HepG2 (cell line): ENCODE data around the gene CTNND2. TPM values are rescaled to one million over a fixed set of nuclear protein-coding genes. Genes with fewer than 3 reads are reported as not detected.

ENCODE experiments used
- ATAC-seq: fragments of 200-7000 bp; cut with Tn5 transposase; 3 replicates; pipeline ENCODE4 v1.9.1; 2020; ENCODE audit warnings: mild to moderate bottlenecking, moderate library complexity
- BruUV-seq: library from RNA; stranded (reverse); fragments of 400-500 nt; replicated peaks from 2 replicates; lab custom pipeline; 2021; lab: Mats Ljungman, UMichigan
- CTCF ChIA-PET: fragments of 300-600 bp; formaldehyde crosslinking; extraction: SDS; loops from one replicate; lab custom pipeline; 2021; ENCODE audit warnings: low total read pairs, inconsistent platforms, low intra/inter-chr PET ratio; lab: Yijun Ruan, JAX
- POLR2A ChIA-PET: fragments of 350-600 bp; sonication (Branson Sonifier 250); formaldehyde crosslinking; loops from one replicate; lab custom pipeline; 2020; ENCODE audit warnings: antibody characterized with exemption, inconsistent platforms; lab: Yijun Ruan, JAX
- DNase-seq: peaks from one replicate; pipeline ENCODE4 v3.0.0-alpha.2; 2015; ENCODE audit warnings: low spot score
- FAIRE-seq: peaks from 3 replicates; lab custom pipeline; 2011; peaks lifted over from hg19 to GRCh38; lab: Jason Lieb, UNC
- H2AFZ ChIP-seq: one replicate; pipeline ENCODE4 v1.6.1; 2011; ENCODE audit warnings: low read length, inconsistent platforms
- H3K27ac ChIP-seq: fragments of 300-600 bp; 3 replicates; pipeline ENCODE4 v1.8.0; 2011; ENCODE audit warnings: mixed run types, mild to moderate bottlenecking, mixed read lengths, low read length, inconsistent platforms; ENCODE audit not compliant: insufficient read depth; ENCODE audit errors: extremely low read length
- H3K27me3 ChIP-seq, 2 experiments: fragments of 200-600 bp in 1 of 2; 2 replicates in 1 of 2; 3 replicates in 1 of 2; pipeline versions ENCODE4 v1.6.0 to v1.8.0; 2011; ENCODE audit warnings: low read length in 2 of 2, mild to moderate bottlenecking in 2 of 2, moderate library complexity in 2 of 2, inconsistent platforms in 1 of 2; ENCODE audit not compliant: insufficient read depth in 2 of 2, control insufficient read depth in 1 of 2
- H3K36me3 ChIP-seq, 2 experiments: fragments of 200-600 bp in 1 of 2; replicated peaks in 1 of 2; 2 replicates in 1 of 2; 3 replicates in 1 of 2; pipeline versions ENCODE4 v1.5.1 to v1.8.0; 2011; ENCODE audit warnings: low read length in 2 of 2, inconsistent platforms in 1 of 2; ENCODE audit not compliant: insufficient read depth in 2 of 2, control insufficient read depth in 1 of 2
- H3K4me1 ChIP-seq: 2 replicates; pipeline ENCODE4 v1.5.1; 2012; ENCODE audit warnings: low read length, inconsistent platforms; ENCODE audit not compliant: insufficient read depth
- H3K4me2 ChIP-seq: 2 replicates; pipeline ENCODE4 v1.6.0; 2011; ENCODE audit warnings: low read depth, low read length, inconsistent platforms
- H3K4me3 ChIP-seq, 3 experiments: fragments of 200-600 bp in 1 of 3; sonication (generic), shearing (Covaris generic) in 1 of 3; replicated peaks in 1 of 3; 2 replicates each; pipeline ENCODE4 v1.5.1; 2011 to 2016; ENCODE audit warnings: low read length in 3 of 3, inconsistent platforms in 2 of 3, low read depth in 2 of 3, mild to moderate bottlenecking in 2 of 3, control low read depth in 1 of 3, mixed read lengths in 1 of 3; ENCODE audit not compliant: insufficient read depth in 1 of 3
- H3K79me2 ChIP-seq: one replicate; pipeline ENCODE4 v1.6.1; 2011; ENCODE audit warnings: low read length, inconsistent platforms; ENCODE audit not compliant: insufficient read depth
- H3K9ac ChIP-seq: 2 replicates; pipeline ENCODE4 v1.6.0; 2011; ENCODE audit warnings: mild to moderate bottlenecking, low read depth, low read length, inconsistent platforms; ENCODE audit not compliant: insufficient read depth
- H3K9me3 ChIP-seq: 2 replicates; pipeline ENCODE4 v1.5.1; 2012; ENCODE audit warnings: mild to moderate bottlenecking, low read length
- H4K20me1 ChIP-seq: 2 replicates; pipeline ENCODE4 v1.6.0; 2011; ENCODE audit warnings: inconsistent platforms, mild to moderate bottlenecking, low read length, moderate library complexity; ENCODE audit not compliant: insufficient read depth
- ARHGAP35 ChIP-seq: sonication (generic); formaldehyde crosslinking; IDR thresholded peaks from 2 replicates; pipeline ENCODE4 v1.9.0; 2022; ENCODE audit warnings: mild to moderate bottlenecking, inconsistent platforms, moderate library complexity, missing genetic modification reagents, borderline replicate concordance
- ATM ChIP-seq: fragments of 450-650 bp; IDR thresholded peaks from 2 replicates; pipeline ENCODE4 v1.7.1; 2017; ENCODE audit warnings: mild to moderate bottlenecking, borderline replicate concordance
- BHLHE40 ChIP-seq: IDR thresholded peaks from 2 replicates; pipeline ENCODE4 v1.6.1; 2011; ENCODE audit warnings: low read length, improper control_type of control experiment
- CC2D1A ChIP-seq: sonication (generic); formaldehyde crosslinking; IDR thresholded peaks from 2 replicates; pipeline ENCODE4 v1.8.1; 2023; ENCODE audit warnings: mild to moderate bottlenecking, missing genetic modification reagents
- CENPT ChIP-seq: sonication (generic); formaldehyde crosslinking; IDR thresholded peaks from 2 replicates; pipeline ENCODE4 v1.8.0; 2022; ENCODE audit warnings: low read depth, mild to moderate bottlenecking, moderate library complexity, missing genetic modification reagents
- HNRNPL ChIP-seq: fragments of 200-400 bp; formaldehyde crosslinking; IDR thresholded peaks from 2 replicates; pipeline ENCODE4 v1.6.1; 2017; ENCODE audit warnings: mild to moderate bottlenecking, low read depth, low read length
- NFYC ChIP-seq: IDR thresholded peaks from 2 replicates; pipeline ENCODE4 v1.6.1; 2016; ENCODE audit warnings: missing genetic modification reagents, missing compliant biosample characterization
- SALL1 ChIP-seq: sonication (generic); formaldehyde crosslinking; IDR thresholded peaks from 2 replicates; pipeline ENCODE4 v1.8.0; 2022; ENCODE audit warnings: mild to moderate bottlenecking, missing genetic modification reagents
- SRSF9 ChIP-seq: fragments of 200-400 bp; formaldehyde crosslinking; IDR thresholded peaks from 2 replicates; pipeline ENCODE4 v1.6.1; 2018; ENCODE audit warnings: borderline replicate concordance, mild to moderate bottlenecking, low read depth, low read length; ENCODE audit not compliant: insufficient read depth, poor library complexity, severe bottlenecking
- SSRP1 ChIP-seq: IDR thresholded peaks from 2 replicates; pipeline ENCODE4 v1.6.1; 2016; ENCODE audit warnings: control low read depth
- TOE1 ChIP-seq: sonication (generic); formaldehyde crosslinking; IDR thresholded peaks from 2 replicates; pipeline ENCODE4 v1.4.0; 2020; ENCODE audit warnings: mild to moderate bottlenecking, missing genetic modification reagents
- ZNF550 ChIP-seq: sonication (generic); formaldehyde crosslinking; IDR thresholded peaks from 2 replicates; pipeline ENCODE4 v1.4.0; 2020; ENCODE audit warnings: mild to moderate bottlenecking, missing genetic modification reagents, borderline replicate concordance
- ZNF572 ChIP-seq: sonication (generic); formaldehyde crosslinking; IDR thresholded peaks from 2 replicates; pipeline ENCODE4 v1.5.1; 2020; ENCODE audit warnings: mild to moderate bottlenecking, missing genetic modification reagents
- ZNF598 ChIP-seq: sonication (generic); formaldehyde crosslinking; IDR thresholded peaks from 2 replicates; pipeline ENCODE4 v1.5.1; 2020; ENCODE audit warnings: mild to moderate bottlenecking, missing genetic modification reagents, borderline replicate concordance
- ZNF768 ChIP-seq: sonication (generic); formaldehyde crosslinking; IDR thresholded peaks from 2 replicates; pipeline ENCODE4 v1.4.0; 2020; ENCODE audit warnings: missing genetic modification reagents
- WGBS: methylation state at CpG from one replicate; pipeline ENCODE4 v1.1.6; 2017; ENCODE audit warnings: low lambda C conversion rate; 5-methylcytosine and 5-hydroxymethylcytosine counted together
- in situ Hi-C: cut with HindIII; loops from 2 replicates; pipeline ENCODE4 v1.10.0; 2017; ENCODE audit warnings: low pct_unique_long_range_greater_than_20kb; ENCODE audit not compliant: extremely low pct_ligation_motif_present
- intact Hi-C: fragments of 100-400 bp; cut with micrococcal nuclease; formaldehyde crosslinking; loops from one replicate; pipeline ENCODE4 v1.10.0; 2022; ENCODE audit not compliant: unreplicated experiment
- polyA plus RNA-seq, 8 experiments: library from polyadenylated mRNA; depleted of rRNA in 3 of 8; stranded (reverse) in 7 of 8; unstranded in 1 of 8; fragments of >200 nt; fragmentation: Illumina TruSeq in 4 of 8; extraction: Trizol in 4 of 8; gene quantifications; 2 replicates each; pipeline versions ENCODE4 v1.2.1 to v1.2.3, GENCODE V29; 2011 to 2016; ENCODE audit warnings: low read depth in 4 of 8, missing spikeins in 1 of 8, mixed read lengths in 1 of 8; ENCODE audit not compliant: insufficient read depth in 1 of 8
- total RNA-seq, 5 experiments: library from RNA; depleted of rRNA; stranded (reverse); fragments of >200 nt; fragmentation: Illumina TruSeq; extraction: Trizol; gene quantifications; 2 replicates each; pipeline ENCODE4 v1.2.3, GENCODE V29; 2016; ENCODE audit warnings: low read depth in 1 of 5
- TF ChIP-seq, protein P1 (sequence below): sonication (generic); formaldehyde crosslinking; IDR thresholded peaks from 2 replicates; pipeline ENCODE4 v1.4.0; 2020; ENCODE audit warnings: mild to moderate bottlenecking, low read depth, missing genetic modification reagents
- TF ChIP-seq, protein P2 (sequence below): IDR thresholded peaks from 2 replicates; pipeline ENCODE4 v1.6.1; 2018; ENCODE audit warnings: missing genetic modification reagents, mild to moderate bottlenecking, missing compliant biosample characterization
- TF ChIP-seq, protein P3 (sequence below): IDR thresholded peaks from 2 replicates; pipeline ENCODE4 v1.6.1; 2012; ENCODE audit warnings: low read depth, low read length, improper control_type of control experiment

CTNND2 gene
- total and polyA plus RNA-seq, 2 of the 13 experiments (the other 11 are each of a cell fraction or from before 2014, with no cell fraction given), result not detected

DNA sequence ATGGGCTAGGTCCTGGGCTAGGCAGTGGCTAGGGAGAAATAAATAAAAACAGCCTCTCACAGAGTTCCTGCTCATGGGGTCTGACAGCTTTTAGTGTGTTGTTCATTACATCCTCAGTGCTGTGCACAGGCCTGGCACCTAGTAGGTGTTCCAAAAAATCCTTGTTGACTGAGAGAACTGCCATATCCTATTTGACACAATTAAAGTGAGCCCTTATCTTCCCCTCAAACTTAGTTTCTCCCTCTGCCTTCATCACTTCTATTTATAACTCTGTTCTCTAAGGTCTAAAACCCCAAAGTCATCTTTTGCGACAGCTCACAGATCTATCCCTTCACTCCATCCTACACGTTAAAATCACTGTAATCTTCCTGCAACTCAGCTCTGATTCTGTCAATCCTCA is 594.1 kb downstream of the CTNND2 start:
- H3K4me3 ChIP-seq, result no peak overlapping the region
- H3K9me3 ChIP-seq, result no peaks in the 10 kb centered on the region
- TF ChIP-seq CENPT (CRISPR knock-in tag) (no peak), HNRNPL (no peak), ZNF768 (CRISPR knock-in tag) (no peak), CC2D1A (CRISPR knock-in tag) (no peak), ARHGAP35 (CRISPR knock-in tag) (no peak)
- TF ChIP-seq, protein P1, sequence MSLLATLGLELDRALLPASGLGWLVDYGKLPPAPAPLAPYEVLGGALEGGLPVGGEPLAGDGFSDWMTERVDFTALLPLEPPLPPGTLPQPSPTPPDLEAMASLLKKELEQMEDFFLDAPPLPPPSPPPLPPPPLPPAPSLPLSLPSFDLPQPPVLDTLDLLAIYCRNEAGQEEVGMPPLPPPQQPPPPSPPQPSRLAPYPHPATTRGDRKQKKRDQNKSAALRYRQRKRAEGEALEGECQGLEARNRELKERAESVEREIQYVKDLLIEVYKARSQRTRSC, result no peak
- TF ChIP-seq, protein P2, sequence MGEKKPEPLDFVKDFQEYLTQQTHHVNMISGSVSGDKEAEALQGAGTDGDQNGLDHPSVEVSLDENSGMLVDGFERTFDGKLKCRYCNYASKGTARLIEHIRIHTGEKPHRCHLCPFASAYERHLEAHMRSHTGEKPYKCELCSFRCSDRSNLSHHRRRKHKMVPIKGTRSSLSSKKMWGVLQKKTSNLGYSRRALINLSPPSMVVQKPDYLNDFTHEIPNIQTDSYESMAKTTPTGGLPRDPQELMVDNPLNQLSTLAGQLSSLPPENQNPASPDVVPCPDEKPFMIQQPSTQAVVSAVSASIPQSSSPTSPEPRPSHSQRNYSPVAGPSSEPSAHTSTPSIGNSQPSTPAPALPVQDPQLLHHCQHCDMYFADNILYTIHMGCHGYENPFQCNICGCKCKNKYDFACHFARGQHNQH (CRISPR knock-in tag), result no peak
- CTCF ChIA-PET, result no interaction called here
- FAIRE-seq, result no peak
- no peak overlapping the region for H2AFZ ChIP-seq
- no peak overlapping the region for H3K9ac ChIP-seq
- no TSS peak for BruUV-seq
- intact Hi-C loops, result no loop called here
- H3K27ac ChIP-seq, result no peak overlapping the region
- no peaks in the 10 kb centered on the region for H3K27me3 ChIP-seq
- no peaks in the 10 kb centered on the region for H3K79me2 ChIP-seq
- no peaks in the 10 kb centered on the region for H3K4me1 ChIP-seq
- POLR2A ChIA-PET, result no interaction called here
- H4K20me1 ChIP-seq, result no peaks in the 10 kb centered on the region
- in situ Hi-C loops, result no loop called here
- no peak for DNase-seq
- ATAC-seq, result no peak
- WGBS, result 39% methylated on average over 2 of the region's 2 CpGs
- H3K4me2 ChIP-seq, result no peak overlapping the region
- no peaks in the 10 kb centered on the region for H3K36me3 ChIP-seq

DNA sequence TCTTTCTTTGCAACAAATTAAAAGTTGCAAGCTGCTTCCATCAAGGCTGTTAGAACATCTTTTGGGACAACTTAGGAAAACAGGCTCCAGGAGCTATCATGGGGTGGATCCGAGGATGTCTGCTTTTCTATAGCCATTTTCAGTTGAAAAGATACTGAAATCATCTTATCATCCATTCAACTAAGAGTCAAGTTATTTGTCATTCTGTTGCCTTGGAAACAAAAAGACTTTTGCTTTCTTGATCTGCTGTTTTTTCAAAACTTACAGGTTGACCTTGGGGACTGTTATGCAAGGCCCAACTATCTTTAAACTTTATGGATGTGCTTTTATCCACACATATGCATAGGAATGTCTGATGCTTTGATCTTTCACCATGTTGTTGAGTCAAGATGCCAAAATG is 597.9 kb downstream of the CTNND2 start:
- in situ Hi-C loops, result no loop called here
- TF ChIP-seq ZNF550 (no peak), SALL1 (no peak), SSRP1 (CRISPR knock-in tag) (no peak), NFYC (CRISPR knock-in tag) (no peak), ATM (no peak), BHLHE40 (no peak), ZNF572 (no peak), SRSF9 (no peak), ZNF598 (no peak), TOE1 (CRISPR knock-in tag) (no peak)
- TF ChIP-seq, protein P3, sequence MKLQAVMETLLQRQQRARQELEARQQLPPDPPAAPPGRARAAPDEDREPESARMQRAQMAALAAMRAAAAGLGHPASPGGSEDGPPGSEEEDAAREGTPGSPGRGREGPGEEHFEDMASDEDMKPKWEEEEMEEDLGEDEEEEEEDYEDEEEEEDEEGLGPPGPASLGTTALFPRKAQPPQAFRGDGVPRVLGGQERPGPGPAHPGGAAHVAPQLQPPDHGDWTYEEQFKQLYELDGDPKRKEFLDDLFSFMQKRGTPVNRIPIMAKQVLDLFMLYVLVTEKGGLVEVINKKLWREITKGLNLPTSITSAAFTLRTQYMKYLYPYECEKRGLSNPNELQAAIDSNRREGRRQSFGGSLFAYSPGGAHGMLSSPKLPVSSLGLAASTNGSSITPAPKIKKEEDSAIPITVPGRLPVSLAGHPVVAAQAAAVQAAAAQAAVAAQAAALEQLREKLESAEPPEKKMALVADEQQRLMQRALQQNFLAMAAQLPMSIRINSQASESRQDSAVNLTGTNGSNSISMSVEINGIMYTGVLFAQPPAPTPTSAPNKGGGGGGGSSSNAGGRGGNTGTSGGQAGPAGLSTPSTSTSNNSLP, result no peak

More for the DNA sequence above, 597.9 kb downstream of the CTNND2 start:
- Histone ChIP-seq H2AFZ (no peak overlapping the region), H4K20me1 (no peaks in the 10 kb centered on the region), H3K27me3 (no peaks in the 10 kb centered on the region; a peak in 1 of 5 replicates), H3K9me3 (no peaks in the 10 kb centered on the region), H3K36me3 (no peaks in the 10 kb centered on the region), H3K79me2 (no peaks in the 10 kb centered on the region), H3K4me1 (no peaks in the 10 kb centered on the region), H3K9ac (no peak overlapping the region), H3K27ac (no peak overlapping the region), H3K4me3 (no peak overlapping the region), H3K4me2 (no peak overlapping the region)
- BruUV-seq, result no TSS peak
- FAIRE-seq (no peak), DNase-seq (peak; percentile 7), ATAC-seq (no peak)
- intact Hi-C loops, result no loop called here
- ChIA-PET CTCF (no interaction called here), POLR2A (no interaction called here)
- WGBS, result 0% methylated on average over 1 of the region's 1 CpG
